HT-29 (cell line): ENCODE data around the gene GAS2. TPM values are rescaled to one million over a fixed set of nuclear protein-coding genes. Genes with fewer than 3 reads are reported as not detected.
A peak's percentile ranks its signal among the peaks of the same experiment; 100 is the strongest.

ENCODE experiments used
- DNase-seq: peaks from one replicate; pipeline ENCODE4 v3.0.0-alpha.2; 2015; ENCODE audit warnings: low spot score
- total RNA-seq: library from RNA; depleted of rRNA; stranded (reverse); fragments of >200 nt; shearing (Covaris generic); gene quantifications from 2 replicates; pipeline ENCODE4 v1.2.3, GENCODE V29; 2014

Gene GAS2
- total RNA-seq, 1 experiment from 2014 or later, result 3.3 TPM

DNA sequence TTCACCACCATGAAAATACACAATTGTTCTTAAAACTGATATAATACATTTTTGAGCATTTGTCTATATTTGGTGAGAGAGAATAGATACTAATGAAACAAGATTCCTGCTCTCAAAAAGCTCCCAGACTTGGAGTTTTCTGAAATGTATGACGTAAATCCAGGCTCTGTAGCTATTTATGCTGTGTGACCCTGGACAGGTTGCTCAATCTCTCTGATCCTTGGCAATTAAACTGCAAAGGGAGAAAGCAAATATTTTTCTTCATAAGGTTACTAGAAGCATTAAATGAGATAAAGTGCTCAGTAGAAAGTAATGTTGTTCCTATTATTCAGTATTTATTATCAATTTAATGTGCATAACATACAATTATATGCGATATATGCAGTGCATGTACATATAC lies 120.6 kb downstream of the GAS2 start:
- DNase-seq, result no peak

DNA sequence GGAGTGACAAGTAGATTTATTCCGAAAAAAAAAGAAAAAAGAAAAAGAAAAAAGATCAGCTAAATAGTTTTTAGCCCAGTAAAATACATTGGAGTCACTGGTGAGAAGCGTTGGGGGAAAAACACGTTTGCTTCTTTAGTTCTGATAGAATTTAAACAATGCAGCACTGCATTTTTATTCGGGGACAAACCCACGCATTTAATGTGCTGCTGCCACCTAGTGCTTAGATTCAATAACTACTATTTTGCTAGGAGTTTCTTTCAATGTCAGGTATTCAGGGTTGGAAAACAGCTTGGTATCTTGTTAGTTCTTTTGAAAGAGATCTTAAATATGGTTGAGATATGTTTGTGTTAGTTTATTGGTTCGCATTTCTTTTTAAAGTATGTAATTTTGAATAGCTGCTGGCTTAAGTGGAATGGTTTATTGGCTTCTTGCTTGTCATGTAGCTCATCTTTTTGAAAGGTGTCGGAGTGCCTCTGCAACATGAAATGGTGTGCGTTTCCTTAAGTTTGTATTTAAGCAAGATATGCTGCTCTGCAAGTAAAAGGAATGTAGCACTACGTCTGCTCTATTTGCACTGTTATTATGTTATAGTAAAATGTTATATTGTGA lies 121.2 kb downstream of the GAS2 start:
- peak; percentile 82 for DNase-seq

DNA sequence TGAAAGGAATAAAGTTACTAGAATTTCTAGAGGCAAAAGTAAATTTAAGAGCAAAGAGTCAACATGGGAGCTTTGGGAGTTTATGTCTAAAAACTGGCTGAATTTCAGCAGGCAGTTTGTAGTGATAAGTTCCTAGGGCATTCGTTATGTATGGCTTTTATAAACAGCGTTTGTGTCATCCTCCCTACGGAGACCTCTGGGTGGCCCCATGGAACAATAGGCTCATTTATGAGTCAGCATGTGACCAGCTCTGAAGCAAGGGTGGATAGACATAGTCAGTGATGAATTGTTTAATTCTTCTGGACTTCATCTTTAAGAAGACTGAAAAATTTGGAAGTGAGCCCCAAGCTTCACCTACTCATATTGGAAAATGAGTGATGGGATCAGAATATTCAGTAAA lies 126.1 kb downstream of the GAS2 start:
- DNase-seq, result peak; percentile 90

DNA sequence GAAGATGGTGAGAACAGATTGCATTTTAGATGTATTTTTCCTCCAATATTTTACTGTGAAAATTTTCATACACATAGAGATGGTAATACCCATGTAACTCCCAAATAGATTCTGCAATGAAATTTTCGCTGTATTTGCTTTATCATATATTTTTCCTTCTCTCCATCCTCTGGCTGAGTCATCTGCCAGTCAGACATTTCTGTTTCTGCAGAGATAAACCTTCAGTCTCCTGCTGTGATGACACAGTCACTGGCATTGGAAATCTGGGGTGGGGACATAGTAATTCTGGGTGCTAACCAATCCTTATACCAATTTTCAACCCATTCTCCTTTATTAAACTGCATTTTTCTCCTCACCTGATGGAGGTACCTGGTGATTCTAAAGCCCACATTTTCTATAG lies 129.5 kb downstream of the GAS2 start:
- DNase-seq, result no peak

DNA sequence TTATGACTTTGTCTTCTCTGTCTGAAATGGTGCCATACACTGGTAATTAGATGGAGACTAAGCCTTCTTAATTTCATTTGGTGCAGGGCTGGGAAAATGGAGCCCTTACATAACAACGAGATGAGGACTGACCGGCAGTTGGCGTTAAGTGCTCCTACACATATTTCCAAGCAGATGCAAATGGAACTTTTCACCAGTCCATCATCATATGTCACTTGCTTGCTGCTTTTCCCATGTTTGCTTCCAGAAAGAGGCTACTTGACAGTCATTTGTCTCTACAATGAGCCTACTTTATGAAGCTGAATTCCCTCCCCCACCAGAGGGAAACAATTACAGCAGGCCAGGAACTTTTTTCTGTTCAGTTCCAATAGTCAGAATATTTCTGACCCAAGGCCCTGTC lies 130.6 kb downstream of the GAS2 start:
- no peak for DNase-seq

DNA sequence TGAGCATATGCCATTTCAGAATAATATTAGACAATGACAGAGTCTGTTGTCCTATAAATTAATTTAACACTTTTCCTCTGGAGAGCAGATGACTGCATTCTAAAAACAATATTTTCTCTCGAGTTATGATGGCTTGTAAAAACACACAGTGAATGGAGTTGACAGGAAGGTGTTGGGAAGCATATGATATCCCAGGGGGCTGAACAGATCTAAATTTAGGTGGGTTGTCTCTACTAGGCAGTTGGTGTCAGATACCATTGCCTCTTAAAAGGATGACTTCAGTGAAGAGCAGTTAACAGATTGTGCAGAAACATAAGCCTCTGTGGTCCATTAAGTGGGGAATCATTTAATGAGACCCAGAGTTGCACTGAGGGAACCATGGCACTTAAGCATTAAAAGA lies 132.5 kb downstream of the GAS2 start:
- DNase-seq, result no peak

DNA sequence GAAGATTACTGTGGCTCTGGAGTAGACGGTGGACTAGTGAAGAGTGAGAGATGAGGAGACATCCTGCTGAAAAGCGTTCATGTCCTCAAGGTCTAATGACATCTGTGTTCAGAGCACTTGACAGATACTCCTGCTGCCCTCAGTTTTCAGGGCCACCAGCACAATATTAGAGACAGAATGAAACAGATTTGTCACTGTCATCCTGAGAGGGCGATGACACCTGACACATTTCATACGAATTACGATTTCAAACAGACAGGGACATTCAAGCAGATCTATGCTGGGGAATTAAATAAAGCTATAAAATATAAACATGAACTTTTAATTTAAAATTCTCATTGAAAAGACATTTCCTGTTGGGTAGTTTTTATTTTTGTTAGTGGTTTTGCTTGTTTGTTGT lies 134.1 kb downstream of the GAS2 start:
- DNase-seq, result no peak

DNA sequence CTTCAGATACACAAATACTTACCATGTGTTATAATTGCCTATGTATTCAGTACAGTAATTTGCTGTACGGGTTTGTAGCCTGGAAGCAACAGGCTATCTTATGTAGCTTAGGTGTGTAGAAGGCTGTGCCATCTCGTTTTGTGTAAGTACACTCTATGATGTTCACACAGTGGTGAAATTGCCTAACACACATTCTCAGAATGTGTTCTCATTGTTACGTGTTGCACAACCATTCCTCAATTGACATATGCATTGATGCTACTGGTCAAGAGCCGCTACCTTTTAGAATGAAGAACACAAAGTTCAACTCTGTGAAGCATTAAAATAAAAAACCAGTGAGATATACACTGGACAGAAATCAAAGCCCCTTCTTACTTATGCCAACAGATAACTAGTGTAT lies 136.4 kb downstream of the GAS2 start:
- DNase-seq, result no peak

DNA sequence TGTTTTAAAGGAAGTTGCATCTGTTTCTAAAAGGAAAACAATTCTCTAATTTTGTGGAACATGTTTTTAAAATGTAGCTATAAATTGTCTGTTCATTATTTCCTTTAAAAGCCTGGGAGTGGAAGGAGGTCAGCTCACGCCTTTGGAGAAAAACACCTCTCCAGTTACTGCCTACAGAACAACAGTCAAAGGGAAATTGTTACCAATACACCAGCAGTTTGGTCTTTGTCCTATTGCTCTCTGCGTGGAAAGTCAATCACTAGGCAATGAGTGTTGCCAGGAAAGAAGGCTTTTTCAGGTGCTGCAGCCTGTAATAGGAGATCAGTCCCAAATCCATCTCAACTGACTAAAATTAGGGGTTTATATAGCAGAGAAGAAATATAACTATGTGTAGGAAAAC lies 141.0 kb downstream of the GAS2 start:
- no peak for DNase-seq

DNA sequence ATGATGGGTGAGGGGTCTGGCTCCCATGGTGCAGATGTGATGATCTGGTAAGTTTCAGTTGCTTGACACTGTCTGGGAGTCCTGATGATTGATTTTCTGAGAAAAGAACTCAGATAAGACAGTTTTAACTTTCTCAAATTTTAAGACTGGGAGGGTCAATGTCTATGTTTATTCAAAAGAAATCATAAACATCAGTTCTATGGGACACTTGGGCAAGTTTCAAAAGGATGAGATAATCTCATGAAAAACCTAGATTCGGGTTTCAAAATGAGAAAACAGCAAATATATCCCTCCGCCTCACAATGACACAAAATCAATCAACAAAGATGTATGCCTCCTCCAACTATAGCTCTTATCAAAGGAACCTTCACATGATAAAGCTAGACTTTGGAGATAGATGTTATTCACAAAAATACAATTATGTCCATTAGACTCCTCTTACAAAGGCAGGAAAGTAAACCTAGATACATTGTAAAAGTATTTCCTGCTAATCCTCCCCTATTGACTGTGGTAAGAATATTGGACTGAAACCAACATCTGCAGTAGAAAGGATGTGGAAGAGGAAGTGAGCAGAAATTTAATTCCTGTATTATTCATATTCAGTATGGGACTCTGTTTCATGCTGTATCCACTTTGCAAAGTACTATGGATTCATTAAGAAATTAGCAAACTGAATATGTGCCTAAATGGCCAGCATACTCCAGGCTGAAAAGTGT lies 141.6 kb downstream of the GAS2 start:
- DNase-seq, result peak; percentile 40

DNA sequence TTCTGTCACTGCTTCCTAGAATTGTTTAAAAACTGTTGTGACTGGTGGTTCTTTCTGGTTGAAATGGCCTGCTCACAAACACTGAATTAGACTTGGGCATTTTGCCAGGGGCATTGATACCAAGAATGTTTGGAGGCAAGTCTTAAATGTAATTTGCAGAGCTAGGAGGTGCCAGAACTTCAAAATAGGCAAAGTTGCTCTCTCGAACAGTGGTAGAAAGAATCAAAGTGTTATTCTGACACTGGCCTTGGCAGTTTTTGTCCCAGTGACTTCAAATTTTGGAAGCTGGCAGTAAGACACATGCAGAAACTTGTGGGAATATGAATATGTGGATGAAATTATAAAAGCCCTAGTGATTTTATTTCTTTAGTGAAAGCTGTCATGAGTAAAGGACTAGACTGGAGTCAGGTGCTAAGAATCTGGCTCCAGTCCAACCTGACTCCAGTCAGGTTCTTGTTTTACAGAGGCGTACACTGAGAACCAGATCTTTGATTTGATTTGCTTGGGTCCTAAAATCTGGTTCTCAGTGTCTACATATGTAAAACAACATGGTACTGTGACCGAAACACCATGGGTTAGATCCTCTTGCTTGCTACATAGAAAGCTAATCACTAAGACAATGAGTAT lies 142.3 kb downstream of the GAS2 start:
- no peak for DNase-seq

DNA sequence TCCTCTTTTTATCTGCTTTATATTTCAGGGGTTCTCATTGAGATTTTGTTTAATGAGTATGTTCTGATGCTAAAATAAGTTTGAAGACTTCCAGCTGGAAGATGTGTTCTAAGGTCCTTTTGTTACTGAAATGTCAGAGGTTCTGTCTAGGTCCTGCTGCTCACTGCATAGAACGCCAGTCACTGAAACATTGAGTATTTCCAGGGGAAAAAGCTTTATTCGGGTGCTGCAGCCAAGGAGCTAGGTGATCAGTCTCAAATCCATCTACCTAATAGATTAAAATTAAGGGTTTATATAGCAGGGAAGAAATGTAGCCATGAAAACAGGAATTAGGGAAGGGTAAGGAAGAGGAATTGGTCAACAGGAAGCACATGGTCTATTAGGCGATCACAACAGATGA lies 143.5 kb downstream of the GAS2 start:
- no peak for DNase-seq

DNA sequence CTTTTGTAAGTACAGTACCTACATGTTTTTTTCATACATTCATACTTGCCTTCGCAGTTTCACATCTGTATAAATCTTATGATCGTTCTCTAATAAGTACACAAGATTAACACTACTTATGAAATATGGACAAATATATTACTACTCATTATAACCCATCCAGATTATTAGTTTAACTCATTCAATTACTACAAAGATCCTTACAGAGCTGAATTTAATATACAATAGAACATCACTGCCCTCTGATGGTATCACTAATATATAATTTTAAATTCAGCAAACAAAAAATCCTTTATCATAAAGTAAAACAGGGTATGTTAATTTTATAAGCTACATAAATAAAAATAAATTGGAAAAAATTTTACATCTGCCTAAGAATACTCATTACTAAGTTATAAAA lies 155.8 kb downstream of the GAS2 start:
- DNase-seq, result no peak

DNA sequence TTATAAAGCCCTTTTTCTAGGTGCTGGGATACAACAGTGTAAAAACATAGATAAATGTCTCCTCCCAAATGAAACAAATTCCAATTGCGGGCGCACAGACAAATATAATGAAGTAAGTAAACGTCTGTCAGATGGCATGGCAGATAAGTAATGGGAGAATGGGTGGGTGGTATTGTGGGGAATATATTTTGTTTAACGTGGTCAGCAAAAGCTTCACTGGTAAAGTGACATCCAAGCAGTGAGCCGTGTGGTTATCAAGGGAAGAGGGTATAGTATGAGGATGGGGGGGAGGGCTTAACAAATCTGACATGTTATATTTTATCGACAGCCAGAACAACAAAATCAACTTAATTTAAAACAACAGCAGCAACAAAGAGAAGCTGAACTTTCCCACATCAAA lies 162.0 kb downstream of the GAS2 start:
- peak; percentile 39 for DNase-seq

DNA sequence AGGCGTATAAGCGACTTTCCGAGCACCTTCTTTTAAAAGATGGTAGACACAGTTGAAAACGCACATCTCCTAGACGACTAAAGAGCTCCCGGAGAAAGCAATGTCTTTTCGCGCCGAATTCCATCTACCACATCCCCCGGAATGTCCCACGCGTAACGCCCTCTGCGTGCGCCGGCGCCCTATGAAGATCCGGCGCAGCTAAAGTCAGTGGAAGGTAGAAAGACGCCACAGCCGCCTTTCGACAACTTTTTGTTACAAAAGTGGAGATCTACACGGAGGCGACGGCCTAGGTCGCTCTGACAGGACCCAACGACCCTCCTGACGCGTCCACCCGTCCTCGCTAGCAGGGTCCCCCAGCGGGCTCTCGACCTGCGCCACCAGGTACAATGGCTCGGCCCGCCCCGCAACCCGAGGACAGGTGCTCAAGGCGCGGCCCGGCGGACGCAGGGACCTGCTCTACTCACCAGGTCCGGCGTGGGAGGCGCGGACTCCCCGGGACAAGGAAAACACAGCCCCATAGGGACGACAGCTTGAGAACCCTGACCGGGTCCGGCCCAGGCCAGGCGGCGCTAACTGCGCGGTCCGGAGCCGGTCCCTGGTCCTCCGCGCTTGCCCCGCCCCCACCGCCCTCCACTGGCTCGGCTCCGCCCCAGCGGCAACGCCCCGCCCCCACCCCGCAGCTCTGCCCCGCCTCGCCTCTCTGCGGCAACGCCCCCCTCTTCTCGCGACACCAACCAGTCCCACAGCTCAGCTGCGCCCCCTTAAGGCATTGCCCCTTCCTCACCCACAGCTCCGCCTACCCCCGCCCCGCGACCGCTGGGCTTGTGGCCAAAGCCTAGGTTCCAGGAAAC lies 163.0 kb downstream of the GAS2 start, which contains the start of gene SVIP:
Gene SVIP, minus strand, starts transcription at position 571 of the 851 bp plus-strand sequence. Its CDS starts 53 bp downstream, at position 518.
- DNase-seq, result peak; percentile 99

DNA sequence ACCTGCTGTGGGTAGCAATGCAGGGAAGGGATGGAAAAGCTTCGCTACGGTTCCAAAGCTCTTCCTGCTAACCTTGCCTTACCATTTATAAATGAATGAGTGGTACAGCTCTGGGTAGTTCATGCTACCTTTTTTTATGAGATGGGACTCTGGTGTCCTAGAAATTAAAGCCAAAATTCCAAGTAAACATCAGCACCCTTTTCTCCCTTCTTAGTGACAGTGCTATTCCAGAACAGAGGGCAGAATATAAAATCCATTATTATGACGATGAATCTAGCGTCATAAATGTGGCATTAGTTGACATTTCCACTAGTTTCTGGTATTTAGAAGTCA lies 163.6 kb downstream of the GAS2 start:
- DNase-seq, result no peak

DNA sequence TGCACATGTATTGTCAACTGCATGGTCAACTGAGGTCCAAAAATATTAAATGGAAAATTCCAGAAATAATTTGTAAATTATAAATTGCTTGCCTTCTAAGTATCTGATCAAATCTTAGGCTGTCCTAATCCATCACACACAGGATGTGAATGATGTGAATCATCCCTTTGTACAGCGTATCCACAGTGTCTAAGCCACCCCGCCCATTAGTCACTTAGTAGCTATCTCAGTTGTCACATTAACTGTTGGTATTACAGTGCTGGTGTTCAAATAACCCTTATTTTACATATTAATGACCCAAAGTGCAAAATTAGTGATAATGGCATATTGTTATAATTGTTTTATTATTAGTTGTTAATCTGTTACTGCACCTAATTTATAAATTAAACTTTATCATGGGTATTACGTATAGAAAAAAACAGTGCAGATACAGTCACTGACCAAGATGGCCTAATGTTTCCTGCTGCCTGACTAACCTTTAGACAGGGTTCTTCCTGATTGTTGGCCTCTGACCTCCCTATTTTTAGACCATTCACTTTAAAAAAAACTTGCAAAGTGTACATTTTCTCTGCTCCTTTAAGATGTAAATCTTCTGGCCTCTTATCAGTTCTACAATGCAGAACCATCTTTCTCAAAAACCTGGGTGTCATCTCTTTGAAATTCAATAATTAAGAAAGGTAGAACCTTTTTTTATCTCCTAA lies 166.1 kb downstream of the GAS2 start:
- no peak for DNase-seq

DNA sequence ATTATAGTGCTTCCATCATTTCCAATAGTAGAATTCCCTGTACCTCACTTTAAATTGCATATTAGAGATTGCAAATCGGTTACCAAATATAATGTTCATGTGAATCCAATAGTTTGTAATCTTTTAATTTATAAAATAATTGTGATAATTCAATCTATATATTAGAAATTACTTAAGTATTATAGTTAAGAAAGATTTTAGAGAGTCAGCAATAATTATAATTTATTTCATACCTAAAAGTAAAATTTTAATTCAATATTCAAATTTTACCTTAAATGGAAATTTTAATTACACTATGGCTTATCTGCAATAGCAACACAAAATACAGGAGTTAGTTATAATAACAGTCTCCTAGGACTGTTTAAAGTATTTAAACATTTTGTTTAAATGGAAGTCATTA lies 180.3 kb downstream of the GAS2 start:
- DNase-seq, result no peak

DNA sequence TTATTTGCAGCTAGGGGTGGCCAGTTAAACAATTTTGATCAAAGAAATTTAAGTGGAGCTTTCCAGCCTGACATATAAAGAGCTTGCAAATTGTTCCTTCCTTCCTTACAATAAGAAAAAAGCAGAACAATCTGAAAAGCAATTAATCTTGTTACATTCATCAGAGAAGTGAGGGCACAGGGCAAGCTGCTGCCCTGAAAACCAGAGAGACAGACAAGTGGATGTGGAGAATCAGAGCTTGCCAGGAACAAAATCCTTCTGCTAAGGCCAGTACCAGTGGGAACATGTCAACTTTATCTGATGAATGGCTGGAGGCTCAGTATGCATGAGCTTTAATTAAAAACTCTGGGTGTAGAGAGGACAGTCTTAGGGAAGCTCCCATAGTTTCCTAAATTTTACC lies 185.1 kb downstream of the GAS2 start:
- DNase-seq, result no peak

DNA sequence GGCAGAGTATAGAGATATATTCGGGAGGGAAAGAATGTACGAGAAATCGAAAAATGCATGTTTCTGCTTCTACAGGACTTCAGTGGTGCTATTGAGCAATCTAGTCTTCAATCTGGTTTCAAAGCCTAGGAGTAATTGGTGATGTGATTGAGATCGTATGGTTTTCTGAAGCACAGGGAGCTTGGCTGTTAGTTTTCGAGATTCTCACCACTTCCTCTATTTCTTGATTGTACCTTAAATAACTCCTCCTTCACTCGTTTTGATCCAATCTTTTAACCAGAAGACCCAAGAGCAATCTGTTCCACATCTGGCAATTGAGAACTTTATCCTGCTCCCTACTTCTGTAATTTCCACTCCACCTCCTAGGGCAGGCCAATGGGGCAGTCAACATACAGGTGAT lies 193.3 kb downstream of the GAS2 start:
- no peak for DNase-seq

DNA sequence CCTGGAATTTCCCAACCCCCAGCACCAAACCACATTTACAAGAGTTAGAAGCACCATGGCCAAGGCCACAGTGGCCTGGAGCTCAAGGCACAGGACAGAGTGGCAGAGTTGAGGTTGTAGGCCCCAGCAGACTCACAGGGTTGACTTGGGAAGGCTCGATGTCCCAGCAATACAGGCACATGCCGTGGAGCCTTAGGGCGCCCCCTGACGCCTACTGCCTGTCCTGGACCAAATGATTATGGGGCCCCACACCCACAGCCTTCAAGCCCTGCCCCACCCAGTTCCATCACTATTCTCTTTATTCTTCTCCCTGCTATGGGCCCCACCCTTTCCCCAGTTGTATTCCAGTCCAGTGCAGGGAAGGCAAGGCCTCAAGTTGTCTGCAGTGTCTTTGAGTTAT lies 193.8 kb downstream of the GAS2 start, which contains the start of gene CCDC179:
Gene CCDC179, minus strand, starts transcription at position 234 of the 400 bp plus-strand sequence. Its CDS starts 53 bp downstream, at position 181.
- DNase-seq, result no peak
